BLaER1 treated with 17β-estradiol and CSF1 and Interleukin-3, amounts not matched to agents 10 nM and 100 nM (cell line): ENCODE data around the gene MGAT5.
"Not testable (repeated sequence)": the region's sequence is repeated elsewhere in the genome, so short reads cannot be mapped to it uniquely, and the experiment has no call there.

Source experiments
- H3K27ac ChIP-seq, 11 experiments: shearing (Covaris generic); formaldehyde crosslinking; 2 replicates each; pipeline ENCODE4 v1.8.1; 2022
- H3K27me3 ChIP-seq, 11 experiments: shearing (Covaris generic); formaldehyde crosslinking; 2 replicates each; pipeline ENCODE4 v1.8.1; 2022
- H3K36me3 ChIP-seq, 11 experiments: shearing (Covaris generic); formaldehyde crosslinking; 2 replicates each; pipeline ENCODE4 v1.8.1; 2022
- H3K4me1 ChIP-seq, 10 experiments: shearing (Covaris generic); formaldehyde crosslinking; 2 replicates each; pipeline ENCODE4 v1.8.1; 2022
- H3K4me2 ChIP-seq, 11 experiments: shearing (Covaris generic); formaldehyde crosslinking; 2 replicates each; pipeline ENCODE4 v1.8.1; 2022
- H3K4me3 ChIP-seq, 10 experiments: shearing (Covaris generic); formaldehyde crosslinking; 2 replicates each; pipeline ENCODE4 v1.8.1; 2022
- H3K9ac ChIP-seq, 11 experiments: shearing (Covaris generic); formaldehyde crosslinking; 2 replicates each; pipeline ENCODE4 v1.8.1; 2022
- H3K9me3 ChIP-seq, 11 experiments: shearing (Covaris generic); formaldehyde crosslinking; replicated peaks in 1 of 11; 2 replicates each; pipeline ENCODE4 v1.8.1; 2022
- H4K20me1 ChIP-seq, 11 experiments: shearing (Covaris generic); formaldehyde crosslinking; 2 replicates each; pipeline ENCODE4 v1.8.1; 2022
- Cebpa-rat ChIP-seq, 11 experiments: shearing (Covaris generic); IDR thresholded peaks; 2 replicates each; pipeline ENCODE4 v1.8.1; 2022

MGAT5 gene

GRCh38 chr2:134465228-134466105 is 211.6 kb downstream of the MGAT5 start:
- Histone ChIP-seq H3K4me2 (no peak overlapping the region), H3K4me1 (peaks cover 0 to 16% (median 4%) of the 10 kb centered on the region in 10 experiments; a peak in 10 of 20 replicates), H3K4me3 (no peak overlapping the region), H3K9me3 (no peaks in the 10 kb centered on the region), H3K27ac (no peak overlapping the region), H4K20me1 (no peaks in the 10 kb centered on the region; a peak in 2 of 22 replicates), H3K27me3 (no peaks in the 10 kb centered on the region), H3K36me3 (no peaks in the 10 kb centered on the region), H3K9ac (no peak overlapping the region)
- no peak for TF ChIP-seq Cebpa-rat (IDR thresholded peaks at IDR 0.05)

GRCh38 chr2:134466141-134466540 is 212.3 kb downstream of the MGAT5 start:
- peaks cover 0 to 9% (median 2%) of the 10 kb centered on the region in 10 experiments; a peak in 8 of 20 replicates for H3K4me1 ChIP-seq
- H3K27ac ChIP-seq: no peak overlapping the region
- no peak overlapping the region for H3K4me2 ChIP-seq
- no peaks in the 10 kb centered on the region for H3K27me3 ChIP-seq
- H3K9me3 ChIP-seq: no peaks in the 10 kb centered on the region
- no peaks in the 10 kb centered on the region; a peak in 1 of 22 replicates for H4K20me1 ChIP-seq
- no peak overlapping the region for H3K4me3 ChIP-seq
- H3K36me3 ChIP-seq: no peaks in the 10 kb centered on the region
- no peak overlapping the region for H3K9ac ChIP-seq
- no peak for TF ChIP-seq Cebpa-rat (IDR thresholded peaks at IDR 0.05)

- H3K4me1 ChIP-seq: no peaks in the 10 kb centered on the region
- no peak for TF ChIP-seq Cebpa-rat (IDR thresholded peaks at IDR 0.05)
- no peaks in the 10 kb centered on the region for H3K36me3 ChIP-seq
- no peak overlapping the region for H3K27ac ChIP-seq
- no peak overlapping the region for H3K4me2 ChIP-seq
- H3K9ac ChIP-seq: no peak overlapping the region
- peaks cover 0 to 7% (median 3%) of the 10 kb centered on the region in 11 experiments; a peak in 13 of 22 replicates for H3K9me3 ChIP-seq
- H3K27me3 ChIP-seq: no peaks in the 10 kb centered on the region
- no peaks in the 10 kb centered on the region for H4K20me1 ChIP-seq
- no peak overlapping the region for H3K4me3 ChIP-seq
These were observed 214.3 kb downstream of the MGAT5 start for GRCh38 chr2:134468164-134468563.

- H3K9me3 ChIP-seq: peaks cover 4 to 11% (median 6%) of the 10 kb centered on the region in 11 experiments; a peak in 14 of 22 replicates
- H3K4me1 ChIP-seq: no peaks in the 10 kb centered on the region
- no peaks in the 10 kb centered on the region for H3K36me3 ChIP-seq
- no peak for TF ChIP-seq Cebpa-rat (IDR thresholded peaks at IDR 0.05)
- H3K27ac ChIP-seq: no peak overlapping the region
- no peak overlapping the region for H3K9ac ChIP-seq
- H3K4me2 ChIP-seq: no peak overlapping the region
- no peak overlapping the region for H3K4me3 ChIP-seq
- H4K20me1 ChIP-seq: no peaks in the 10 kb centered on the region
- no peaks in the 10 kb centered on the region for H3K27me3 ChIP-seq
These were observed 214.9 kb downstream of the MGAT5 start for GRCh38 chr2:134468776-134469175.

GRCh38 chr2:134469516-134470115 is 215.7 kb downstream of the MGAT5 start:
- no peaks in the 10 kb centered on the region for H4K20me1 ChIP-seq
- no peaks in the 10 kb centered on the region for H3K4me1 ChIP-seq
- no peaks in the 10 kb centered on the region for H3K36me3 ChIP-seq
- peaks cover 4 to 12% (median 6%) of the 10 kb centered on the region in 11 experiments; a peak in 14 of 22 replicates for H3K9me3 ChIP-seq
- H3K9ac ChIP-seq: no peak overlapping the region
- TF ChIP-seq Cebpa-rat (IDR thresholded peaks at IDR 0.05): no peak
- no peak overlapping the region for H3K27ac ChIP-seq
- H3K27me3 ChIP-seq: no peaks in the 10 kb centered on the region
- H3K4me2 ChIP-seq: no peak overlapping the region
- H3K4me3 ChIP-seq: no peak overlapping the region

- Histone ChIP-seq H3K9ac (no peak overlapping the region), H3K27me3 (no peaks in the 10 kb centered on the region), H4K20me1 (no peaks in the 10 kb centered on the region), H3K27ac (no peak overlapping the region), H3K4me1 (no peaks in the 10 kb centered on the region), H3K9me3 (peaks cover 4 to 12% (median 6%) of the 10 kb centered on the region in 11 experiments; a peak in 14 of 22 replicates), H3K4me3 (no peak overlapping the region), H3K36me3 (no peaks in the 10 kb centered on the region), H3K4me2 (no peak overlapping the region)
- no peak for TF ChIP-seq Cebpa-rat (IDR thresholded peaks at IDR 0.05)
These were observed 216.8 kb downstream of the MGAT5 start for GRCh38 chr2:134470561-134471168.

- H3K9ac ChIP-seq, H3K4me2 ChIP-seq, H3K27ac ChIP-seq, H3K4me3 ChIP-seq, H3K27me3 ChIP-seq, H4K20me1 ChIP-seq, H3K4me1 ChIP-seq, H3K36me3 ChIP-seq: not testable (repeated sequence)
- peaks cover 4 to 12% (median 6%) of the 10 kb centered on the region in 11 experiments; a peak in 14 of 22 replicates for H3K9me3 ChIP-seq
These were observed 223.1 kb downstream of the MGAT5 start for GRCh38 chr2:134476982-134477381.

- Histone ChIP-seq H3K27ac (no peak overlapping the region), H3K4me1 (no peaks in the 10 kb centered on the region; a peak in 1 of 20 replicates), H3K27me3 (no peaks in the 10 kb centered on the region), H4K20me1 (no peaks in the 10 kb centered on the region), H3K36me3 (no peaks in the 10 kb centered on the region), H3K4me3 (no peak overlapping the region), H3K4me2 (no peak overlapping the region), H3K9ac (no peak overlapping the region), H3K9me3 (no peaks in the 10 kb centered on the region)
- no peak for TF ChIP-seq Cebpa-rat (IDR thresholded peaks at IDR 0.05)
These were observed 225.9 kb downstream of the MGAT5 start for GRCh38 chr2:134479696-134480330.

- no peaks in the 10 kb centered on the region for H4K20me1 ChIP-seq
- H3K4me2 ChIP-seq: no peak overlapping the region
- H3K27ac ChIP-seq: no peak overlapping the region
- no peaks in the 10 kb centered on the region; a peak in 1 of 20 replicates for H3K4me1 ChIP-seq
- no peaks in the 10 kb centered on the region for H3K36me3 ChIP-seq
- H3K4me3 ChIP-seq: no peak overlapping the region
- no peak for TF ChIP-seq Cebpa-rat (IDR thresholded peaks at IDR 0.05)
- H3K9me3 ChIP-seq: no peaks in the 10 kb centered on the region
- no peak overlapping the region for H3K9ac ChIP-seq
- H3K27me3 ChIP-seq: no peaks in the 10 kb centered on the region
These were observed 228.4 kb downstream of the MGAT5 start for GRCh38 chr2:134482131-134482723.
